Gastrocnemius medialis (tissue), 4 donors: Measurements from ENCODE around the gene FOLR3.

Experiments
- CTCF ChIP-seq, 5 experiments: fragments of 450-650 bp in 3 of 5; fragments of 200-600 bp in 2 of 5; sonication (generic) in 2 of 5; IDR thresholded peaks in 4 of 5; conservative IDR thresholded peaks in 1 of 5; 1 replicate in 4 of 5; 2 replicates in 1 of 5; pipeline ENCODE4 v1.5.1; 2016 to 2019; ENCODE audit warnings: antibody characterized with exemption in 5 of 5, mild to moderate bottlenecking in 3 of 5, moderate library complexity in 3 of 5
- POLR2A ChIP-seq, 2 donors: fragments of 450-650 bp; IDR thresholded peaks; one replicate each; pipeline ENCODE4 v1.6.1; 2017; ENCODE audit warnings: antibody characterized with exemption in 2 of 2, mild to moderate bottlenecking in 2 of 2, moderate library complexity in 2 of 2

DNA sequence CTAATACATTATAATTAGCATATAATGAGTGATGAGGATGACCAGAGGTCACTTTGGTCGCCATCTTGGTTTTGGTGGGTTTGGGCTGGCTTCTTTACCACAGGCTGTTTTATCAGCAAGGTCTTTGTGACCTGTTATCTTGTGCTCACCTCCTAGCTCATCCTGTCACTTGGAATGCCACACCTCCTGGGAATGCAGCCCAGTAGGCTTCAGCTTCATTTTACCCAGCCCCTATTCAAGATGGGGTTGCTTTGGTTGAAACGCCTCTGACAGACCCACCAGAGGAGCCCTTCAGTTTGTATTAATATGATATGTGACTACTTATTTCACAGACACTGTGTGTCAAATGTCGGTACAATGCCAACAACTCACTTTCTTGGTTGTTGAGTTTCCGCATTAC lies 20.2 kb downstream of the FOLR3 start:
- no peak for TF ChIP-seq CTCF (IDR thresholded peaks at IDR 0.05 in 4 of 5, conservative IDR thresholded peaks at IDR 0.05 in 1 of 5)
- TF ChIP-seq POLR2A (IDR thresholded peaks at IDR 0.05) = no peak
